Chondrocyte (in vitro differentiated cells): ENCODE measurements around the gene MX1. TPM values are rescaled to one million over a fixed set of nuclear protein-coding genes. Genes with fewer than 3 reads are reported as not detected.

Experiments
- DNase-seq: peaks from one replicate; pipeline ENCODE4 v3.0.0; 2021; ENCODE audit warnings: mixed read lengths, low spot score
- H3K27ac Mint-ChIP-seq: one replicate; pipeline ENCODE4 v1.8.0; 2021; ENCODE audit warnings: mild to moderate bottlenecking, moderate library complexity, mixed read lengths; ENCODE audit not compliant: unreplicated experiment
- H3K27me3 Mint-ChIP-seq: 2 replicates; pipeline ENCODE4 v1.8.0; 2021; ENCODE audit warnings: low read depth, mixed read lengths
- H3K36me3 Mint-ChIP-seq: 2 replicates; pipeline ENCODE4 v1.8.0; 2021; ENCODE audit warnings: low read depth, mixed read lengths
- H3K4me1 Mint-ChIP-seq: 2 replicates; pipeline ENCODE4 v1.8.0; 2021; ENCODE audit warnings: low read depth, mild to moderate bottlenecking, mixed read lengths
- H3K4me3 Mint-ChIP-seq: one replicate; pipeline ENCODE4 v1.8.0; 2021; ENCODE audit warnings: mild to moderate bottlenecking, moderate library complexity, mixed read lengths; ENCODE audit not compliant: unreplicated experiment
- H3K9me3 Mint-ChIP-seq: 2 replicates; pipeline ENCODE4 v1.8.0; 2021; ENCODE audit warnings: low read depth, mixed read lengths
- CTCF ChIP-seq: fragments of 200-600 bp; sonication (generic); IDR thresholded peaks from 2 replicates; pipeline ENCODE4 v1.5.0; 2021; ENCODE audit warnings: antibody characterized with exemption, mild to moderate bottlenecking, moderate library complexity
- total RNA-seq: library from RNA; stranded (reverse); gene quantifications from 3 replicates; pipeline ENCODE4 v1.2.1, GENCODE V29; 2021

MX1 gene
- total RNA-seq, 1 donor from 2014 or later, result 1.2 TPM

GRCh38 chr21:41442481-41443186 is 16.6 kb downstream of the MX1 start:
- no peak overlapping the region for H3K4me3 Mint-ChIP-seq
- no peak overlapping the region for H3K27ac Mint-ChIP-seq
- peaks cover 3% of the 10 kb centered on the region for H3K36me3 Mint-ChIP-seq
- no peaks in the 10 kb centered on the region for H3K27me3 Mint-ChIP-seq
- no peaks in the 10 kb centered on the region for H3K9me3 Mint-ChIP-seq
- no peak for DNase-seq
- no peak for TF ChIP-seq CTCF
- H3K4me1 Mint-ChIP-seq, result no peaks in the 10 kb centered on the region

DNA sequence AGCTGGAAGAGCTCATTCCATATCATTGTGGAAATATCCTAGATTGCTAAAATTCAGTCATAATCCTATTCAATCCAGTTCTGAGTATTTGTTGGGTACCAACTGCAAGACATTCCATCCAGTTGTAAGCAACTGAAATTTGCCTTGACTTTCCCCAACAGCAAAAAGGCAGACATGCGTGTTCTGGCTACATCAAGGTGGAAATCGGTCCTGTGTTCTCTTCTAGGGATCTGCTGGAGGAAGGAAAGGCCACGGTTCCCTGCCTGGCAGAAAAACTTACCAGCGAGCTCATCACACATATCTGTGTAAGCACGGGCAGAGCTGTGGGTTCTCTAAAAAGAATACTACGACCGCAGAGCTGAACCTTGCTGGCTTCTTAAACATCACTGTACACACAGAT is 17.5 kb downstream of the MX1 start:
- no peaks in the 10 kb centered on the region for H3K4me1 Mint-ChIP-seq
- H3K27me3 Mint-ChIP-seq, result no peaks in the 10 kb centered on the region
- no peak for TF ChIP-seq CTCF
- no peak for DNase-seq
- H3K4me3 Mint-ChIP-seq, result no peak overlapping the region
- H3K9me3 Mint-ChIP-seq, result no peaks in the 10 kb centered on the region
- H3K27ac Mint-ChIP-seq, result no peak overlapping the region
- H3K36me3 Mint-ChIP-seq, result peaks cover 3% of the 10 kb centered on the region

DNA sequence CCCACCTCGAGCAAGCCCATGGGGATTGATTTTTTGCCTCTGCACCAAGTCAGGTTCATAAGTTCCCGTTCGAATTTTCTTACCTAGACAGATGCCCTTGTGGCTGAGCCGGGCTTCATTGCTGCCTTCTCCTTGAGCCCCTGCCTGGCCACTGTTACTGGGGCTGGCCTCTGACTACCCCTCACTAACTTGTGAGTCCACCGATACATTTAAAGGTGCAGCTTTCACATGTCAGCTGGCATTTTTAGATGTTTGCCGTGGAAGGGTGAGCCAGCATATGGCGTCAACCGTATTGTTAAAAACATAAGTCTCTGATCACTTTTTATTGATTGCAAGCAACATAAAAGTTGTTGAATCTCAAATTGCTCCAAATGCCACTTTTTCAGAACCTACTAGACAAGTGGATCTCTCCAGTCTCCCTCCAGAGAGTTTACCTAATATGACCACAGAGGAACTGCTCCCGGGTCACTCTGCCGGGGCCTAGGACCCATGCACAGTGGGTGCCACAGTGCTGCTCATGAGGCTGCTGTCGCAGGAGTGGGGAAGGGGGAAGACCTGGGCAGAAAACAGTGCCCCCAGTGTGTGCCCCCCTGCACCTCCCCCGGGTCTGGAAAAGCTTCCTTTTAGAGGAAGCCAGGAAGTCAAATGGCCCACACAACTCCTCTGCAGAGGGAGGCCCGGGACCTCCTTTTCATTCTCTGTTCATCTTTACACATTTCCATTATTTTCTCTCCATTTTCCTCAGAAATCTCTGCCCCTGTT is 18.8 kb downstream of the MX1 start:
- Mint-ChIP-seq H3K36me3 (peaks cover 3% of the 10 kb centered on the region), H3K27me3 (no peaks in the 10 kb centered on the region), H3K4me1 (no peaks in the 10 kb centered on the region), H3K4me3 (no peak overlapping the region), H3K27ac (no peak overlapping the region), H3K9me3 (no peaks in the 10 kb centered on the region)
- TF ChIP-seq CTCF, result no peak
- no peak for DNase-seq

- Mint-ChIP-seq H3K27ac (no peak overlapping the region), H3K4me3 (no peak overlapping the region), H3K27me3 (no peaks in the 10 kb centered on the region)
Measured at GRCh38 chr21:41445465-41445862, 19.4 kb downstream of the MX1 start.

More at GRCh38 chr21:41445465-41445862, 19.4 kb downstream of the MX1 start:
- no peak for TF ChIP-seq CTCF
- H3K9me3 Mint-ChIP-seq, result no peaks in the 10 kb centered on the region
- H3K4me1 Mint-ChIP-seq, result no peaks in the 10 kb centered on the region
- no peak for DNase-seq
- H3K36me3 Mint-ChIP-seq, result peaks cover 3% of the 10 kb centered on the region
